K562 (cell line): ENCODE measurements around the gene SLC5A3. TPM values are rescaled to one million over a fixed set of nuclear protein-coding genes. Genes with fewer than 3 reads are reported as not detected.
A peak's percentile ranks its signal among the peaks of the same experiment; 100 is the strongest.

Experiments
- ATAC-seq: fragments of 200-7000 bp; cut with Tn5 transposase; 3 replicates; pipeline ENCODE4 v1.9.1; 2020; ENCODE audit warnings: moderate library complexity
- BruUV-seq: library from RNA; stranded (reverse); fragments of 400-500 nt; replicated peaks from 2 replicates; lab custom pipeline; 2021; lab: Mats Ljungman, UMichigan
- CTCF ChIA-PET: fragments of 300-600 bp; formaldehyde crosslinking; extraction: SDS; loops from one replicate; lab custom pipeline; 2021; ENCODE audit warnings: low intra/inter-chr PET ratio; lab: Yijun Ruan, JAX
- POLR2A ChIA-PET: fragments of 300-600, 350-650 bp; sonication (Branson Sonifier 250); formaldehyde crosslinking; extraction: SDS; loops from one replicate; lab custom pipeline; 2021; ENCODE audit warnings: antibody characterized with exemption, inconsistent platforms; lab: Yijun Ruan, JAX
- DNase-seq, 4 experiments: peaks; one replicate each; pipeline versions ENCODE4 v3.0.0 to v3.0.0-alpha.2; 2011 to 2018; ENCODE audit warnings: low spot score in 3 of 4, mixed read lengths in 3 of 4; ENCODE audit errors: extremely low read depth in 1 of 4
- FAIRE-seq: peaks from 2 replicates; lab custom pipeline; 2011; peaks lifted over from hg19 to GRCh38; lab: Jason Lieb, UNC
- H2AFZ ChIP-seq: 2 replicates; pipeline ENCODE4 v1.6.0; 2011; ENCODE audit warnings: low read depth, low read length, control low read depth, inconsistent platforms
- H3K27ac ChIP-seq: fragments of 200-600 bp; 3 replicates; pipeline ENCODE4 v1.8.0; 2011; ENCODE audit warnings: low read depth, mild to moderate bottlenecking, control low read depth, inconsistent platforms, low read length, moderate library complexity, mixed read lengths; ENCODE audit errors: extremely low read depth
- H3K27me3 ChIP-seq, 2 experiments: fragments of 300-600 bp in 1 of 2; 2 replicates in 1 of 2; 3 replicates in 1 of 2; pipeline versions ENCODE4 v1.6.0 to v1.8.0; 2011; ENCODE audit warnings: inconsistent platforms in 2 of 2, low read length in 2 of 2, mild to moderate bottlenecking in 1 of 2, mixed read lengths in 1 of 2, moderate library complexity in 1 of 2; ENCODE audit not compliant: control insufficient read depth in 2 of 2, insufficient read depth in 2 of 2
- H3K36me3 ChIP-seq: fragments of 300-600 bp; 3 replicates; pipeline ENCODE4 v1.8.0; 2011; ENCODE audit warnings: mild to moderate bottlenecking, low read length, inconsistent platforms; ENCODE audit not compliant: control insufficient read depth, insufficient read depth
- H3K4me1 ChIP-seq, 2 experiments: fragments of 200-600 bp in 1 of 2; replicated peaks in 1 of 2; 2 replicates in 1 of 2; 3 replicates in 1 of 2; pipeline versions ENCODE4 v1.5.1 to v1.8.0; 2011; ENCODE audit warnings: inconsistent platforms in 2 of 2, low read length in 2 of 2, mild to moderate bottlenecking in 1 of 2, mixed read lengths in 1 of 2, moderate library complexity in 1 of 2; ENCODE audit not compliant: control insufficient read depth in 2 of 2, insufficient read depth in 2 of 2
- H3K4me2 ChIP-seq: 2 replicates; pipeline ENCODE4 v1.6.1; 2011; ENCODE audit warnings: low read length, control low read depth, inconsistent platforms, mixed read lengths; ENCODE audit not compliant: insufficient read depth
- H3K4me3 ChIP-seq: fragments of 200-600 bp; sonication (generic), shearing (Covaris generic); 2 replicates; pipeline ENCODE4 v1.5.1; 2016; ENCODE audit warnings: control low read depth, inconsistent platforms
- H3K79me2 ChIP-seq: fragments of 200-600 bp; 3 replicates; pipeline ENCODE4 v1.8.0; 2011; ENCODE audit warnings: low read length, inconsistent platforms; ENCODE audit not compliant: control insufficient read depth, insufficient read depth
- H3K9ac ChIP-seq, 2 experiments: 2 replicates each; pipeline versions ENCODE4 v1.6.0 to v1.6.1; 2011; ENCODE audit warnings: low read depth in 2 of 2, low read length in 2 of 2, control low read depth in 1 of 2, inconsistent platforms in 1 of 2, mild to moderate bottlenecking in 1 of 2, mixed read lengths in 1 of 2; ENCODE audit not compliant: insufficient read depth in 1 of 2
- H3K9me1 ChIP-seq: one replicate; pipeline ENCODE4 v1.6.0; 2011; ENCODE audit warnings: inconsistent platforms, mild to moderate bottlenecking, low read length, moderate library complexity; ENCODE audit not compliant: control insufficient read depth, insufficient read depth
- H3K9me3 ChIP-seq: replicated peaks from 2 replicates; pipeline ENCODE4 v1.5.1; 2011; ENCODE audit warnings: low read depth, low read length, inconsistent platforms; ENCODE audit not compliant: control insufficient read depth, insufficient read depth
- H4K20me1 ChIP-seq: replicated peaks from 2 replicates; pipeline ENCODE4 v1.6.1; 2011; ENCODE audit warnings: low read length, inconsistent platforms, mixed read lengths; ENCODE audit not compliant: control insufficient read depth, insufficient read depth
- FOXA3 ChIP-seq, 2 experiments: fragments of 450-650 bp in 1 of 2; sonication (generic) in 1 of 2; formaldehyde crosslinking; IDR thresholded peaks in 1 of 2; conservative IDR thresholded peaks in 1 of 2; 2 replicates each; pipeline versions ENCODE4 v1.4.0 to v1.8.0; 2020 to 2022; ENCODE audit warnings: mild to moderate bottlenecking in 2 of 2, missing genetic modification reagents in 1 of 2
- MEIS2 ChIP-seq: fragments of 450-650 bp; IDR thresholded peaks from 2 replicates; pipeline ENCODE4 v1.6.1; 2014; ENCODE audit warnings: mild to moderate bottlenecking; ENCODE audit not compliant: partially characterized antibody
- SOX6 ChIP-seq: fragments of 450-650 bp; IDR thresholded peaks from 2 replicates; pipeline ENCODE4 v1.6.1; 2014; ENCODE audit warnings: mild to moderate bottlenecking
- SPI1 ChIP-seq: IDR thresholded peaks from 2 replicates; pipeline ENCODE4 v1.6.1; 2011; ENCODE audit warnings: low read depth, low read length, control low read depth, borderline replicate concordance
- ZNF143 ChIP-seq: sonication (generic); formaldehyde crosslinking; IDR thresholded peaks from 2 replicates; pipeline ENCODE4 v1.9.0; 2022; ENCODE audit warnings: mild to moderate bottlenecking, missing genetic modification reagents
- WGBS: fragments of 100-300 bp; shearing (Covaris generic); methylation state at CpG from one replicate; pipeline ENCODE4 v1.1.6; 2016; ENCODE audit warnings: low coverage, mixed read lengths; ENCODE audit not compliant: insufficient coverage; ENCODE audit errors: missing lambda C conversion rate; 5-methylcytosine and 5-hydroxymethylcytosine counted together
- in situ Hi-C: fragments of 300-500 bp; cut with MboI; formaldehyde crosslinking; loops from 4 replicates; pipeline ENCODE4 v1.15.0; 2018; ENCODE audit warnings: inconsistent platforms, mixed read lengths
- intact Hi-C: fragments of 100-400 bp; cut with micrococcal nuclease; formaldehyde crosslinking; loops from 2 replicates; pipeline ENCODE4 v1.14.2; 2022
- polyA plus RNA-seq, 8 experiments: library from polyadenylated mRNA; depleted of rRNA in 4 of 8; stranded (reverse) in 5 of 8; unstranded in 3 of 8; fragments of >200 nt; fragmentation: Nextera tagmentation in 2 of 8; fragmentation: Illumina TruSeq in 1 of 8; extraction: Ambion mirVana in 2 of 8; extraction: Trizol in 1 of 8; gene quantifications; 2 replicates each; pipeline versions ENCODE4 v1.2.1 to v1.2.3, GENCODE V29; 2011 to 2014; ENCODE audit warnings: inconsistent platforms in 1 of 8, missing spikeins in 1 of 8
- total RNA-seq, 7 experiments: library from RNA; depleted of rRNA in 6 of 7; stranded (reverse); fragments of >200 nt in 6 of 7; fragmentation: Illumina TruSeq in 2 of 7; extraction: Trizol in 2 of 7; gene quantifications; 2 replicates each; pipeline versions ENCODE4 v1.2.1 to v1.2.3, GENCODE V29; 2011 to 2021; ENCODE audit warnings: low replicate concordance in 1 of 7
- TF ChIP-seq, protein P1 (sequence below), 2 experiments: IDR thresholded peaks in 1 of 2; conservative IDR thresholded peaks in 1 of 2; 2 replicates each; pipeline ENCODE4 v1.6.1; 2016; ENCODE audit warnings: low read depth in 2 of 2, mild to moderate bottlenecking in 1 of 2, missing compliant biosample characterization in 1 of 2, missing genetic modification characterization in 1 of 2, moderate library complexity in 1 of 2
- TF ChIP-seq, protein P2 (sequence below), 2 experiments: fragments of 450-650 bp; formaldehyde crosslinking in 1 of 2; IDR thresholded peaks; 2 replicates each; pipeline versions ENCODE4 v1.4.0 to v1.6.1; 2014 to 2020; ENCODE audit warnings: mild to moderate bottlenecking in 2 of 2, borderline replicate concordance in 1 of 2, low read depth in 1 of 2
- TF ChIP-seq, protein P3 (sequence below): fragments of 450-650 bp; IDR thresholded peaks from 2 replicates; pipeline ENCODE4 v1.6.1; 2016

SLC5A3 gene
- total and polyA plus RNA-seq, 9 of the 15 experiments (the other 6 are each of a cell fraction or from before 2014, with no cell fraction given): 2.9 to 20.6 (median 9.0) TPM

DNA sequence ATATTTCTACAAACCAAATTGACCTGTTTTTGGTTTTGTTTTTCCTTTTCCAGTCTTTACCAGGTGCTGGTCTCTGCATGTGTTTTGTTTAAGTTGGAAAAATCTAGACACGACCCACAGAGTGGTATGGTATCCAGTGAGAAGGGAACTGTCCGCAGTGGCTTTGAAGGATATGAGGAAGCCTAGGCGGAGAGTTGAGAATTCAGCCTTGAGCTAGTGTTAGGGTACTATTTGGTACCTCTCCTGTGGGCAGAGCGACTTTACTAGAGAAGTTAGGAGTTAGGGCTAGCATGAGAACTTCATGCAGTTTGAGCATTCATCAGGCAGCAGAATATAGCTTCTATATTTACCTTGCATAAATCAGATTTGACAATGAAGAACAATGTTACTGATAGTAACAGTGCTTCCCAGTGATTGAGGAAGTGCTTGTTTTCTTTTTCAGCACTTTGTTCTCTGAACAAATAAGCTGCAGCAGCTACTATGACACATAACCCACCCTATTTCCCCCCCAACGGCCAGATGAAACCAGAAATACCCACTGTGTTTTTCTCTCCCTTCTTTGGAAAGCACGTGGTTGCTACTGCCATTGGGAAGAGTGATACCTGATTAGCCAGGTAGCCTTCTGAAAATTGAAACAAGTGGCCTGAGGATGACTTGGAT lies 19.0 kb downstream of the SLC5A3 start:
- intact Hi-C loops: no loop called here
- ATAC-seq (no peak), FAIRE-seq (no peak)
- TF ChIP-seq, protein P1, sequence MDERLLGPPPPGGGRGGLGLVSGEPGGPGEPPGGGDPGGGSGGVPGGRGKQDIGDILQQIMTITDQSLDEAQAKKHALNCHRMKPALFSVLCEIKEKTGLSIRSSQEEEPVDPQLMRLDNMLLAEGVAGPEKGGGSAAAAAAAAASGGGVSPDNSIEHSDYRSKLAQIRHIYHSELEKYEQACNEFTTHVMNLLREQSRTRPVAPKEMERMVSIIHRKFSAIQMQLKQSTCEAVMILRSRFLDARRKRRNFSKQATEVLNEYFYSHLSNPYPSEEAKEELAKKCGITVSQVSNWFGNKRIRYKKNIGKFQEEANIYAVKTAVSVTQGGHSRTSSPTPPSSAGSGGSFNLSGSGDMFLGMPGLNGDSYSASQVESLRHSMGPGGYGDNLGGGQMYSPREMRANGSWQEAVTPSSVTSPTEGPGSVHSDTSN (CRISPR knock-in tag; IDR thresholded peaks at IDR 0.05; ENCODE audit: low read depth): no peak
- TF ChIP-seq, protein P1 (tag; conservative IDR thresholded peaks at IDR 0.05; ENCODE audit: low read depth): peak; percentile 58
- TF ChIP-seq FOXA3 (CRISPR knock-in tag; conservative IDR thresholded peaks at IDR 0.05 in 1 of 2, IDR thresholded peaks at IDR 0.05 in 1 of 2): peak in 1 of 2 experiments; percentile 91; a peak in 2 of 4 replicates
- TF ChIP-seq ZNF143 (CRISPR knock-in tag): no peak
- TF ChIP-seq, protein P2, sequence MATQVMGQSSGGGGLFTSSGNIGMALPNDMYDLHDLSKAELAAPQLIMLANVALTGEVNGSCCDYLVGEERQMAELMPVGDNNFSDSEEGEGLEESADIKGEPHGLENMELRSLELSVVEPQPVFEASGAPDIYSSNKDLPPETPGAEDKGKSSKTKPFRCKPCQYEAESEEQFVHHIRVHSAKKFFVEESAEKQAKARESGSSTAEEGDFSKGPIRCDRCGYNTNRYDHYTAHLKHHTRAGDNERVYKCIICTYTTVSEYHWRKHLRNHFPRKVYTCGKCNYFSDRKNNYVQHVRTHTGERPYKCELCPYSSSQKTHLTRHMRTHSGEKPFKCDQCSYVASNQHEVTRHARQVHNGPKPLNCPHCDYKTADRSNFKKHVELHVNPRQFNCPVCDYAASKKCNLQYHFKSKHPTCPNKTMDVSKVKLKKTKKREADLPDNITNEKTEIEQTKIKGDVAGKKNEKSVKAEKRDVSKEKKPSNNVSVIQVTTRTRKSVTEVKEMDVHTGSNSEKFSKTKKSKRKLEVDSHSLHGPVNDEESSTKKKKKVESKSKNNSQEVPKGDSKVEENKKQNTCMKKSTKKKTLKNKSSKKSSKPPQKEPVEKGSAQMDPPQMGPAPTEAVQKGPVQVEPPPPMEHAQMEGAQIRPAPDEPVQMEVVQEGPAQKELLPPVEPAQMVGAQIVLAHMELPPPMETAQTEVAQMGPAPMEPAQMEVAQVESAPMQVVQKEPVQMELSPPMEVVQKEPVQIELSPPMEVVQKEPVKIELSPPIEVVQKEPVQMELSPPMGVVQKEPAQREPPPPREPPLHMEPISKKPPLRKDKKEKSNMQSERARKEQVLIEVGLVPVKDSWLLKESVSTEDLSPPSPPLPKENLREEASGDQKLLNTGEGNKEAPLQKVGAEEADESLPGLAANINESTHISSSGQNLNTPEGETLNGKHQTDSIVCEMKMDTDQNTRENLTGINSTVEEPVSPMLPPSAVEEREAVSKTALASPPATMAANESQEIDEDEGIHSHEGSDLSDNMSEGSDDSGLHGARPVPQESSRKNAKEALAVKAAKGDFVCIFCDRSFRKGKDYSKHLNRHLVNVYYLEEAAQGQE (IDR thresholded peaks at IDR 0.05; ENCODE audit: borderline replicate concordance): peak; percentile 33; the same call in 1 of the 2 replicates
- TF ChIP-seq, protein P2 (CRISPR knock-in tag; IDR thresholded peaks at IDR 0.05; ENCODE audit: low read depth): no peak
- TF ChIP-seq, protein P3, sequence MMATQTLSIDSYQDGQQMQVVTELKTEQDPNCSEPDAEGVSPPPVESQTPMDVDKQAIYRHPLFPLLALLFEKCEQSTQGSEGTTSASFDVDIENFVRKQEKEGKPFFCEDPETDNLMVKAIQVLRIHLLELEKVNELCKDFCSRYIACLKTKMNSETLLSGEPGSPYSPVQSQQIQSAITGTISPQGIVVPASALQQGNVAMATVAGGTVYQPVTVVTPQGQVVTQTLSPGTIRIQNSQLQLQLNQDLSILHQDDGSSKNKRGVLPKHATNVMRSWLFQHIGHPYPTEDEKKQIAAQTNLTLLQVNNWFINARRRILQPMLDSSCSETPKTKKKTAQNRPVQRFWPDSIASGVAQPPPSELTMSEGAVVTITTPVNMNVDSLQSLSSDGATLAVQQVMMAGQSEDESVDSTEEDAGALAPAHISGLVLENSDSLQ: peak; percentile 5; the same call in 1 of the 2 replicates
- TF ChIP-seq SOX6: peak; percentile 83; the same call in 1 of the 2 replicates
- peak; percentile 90 for TF ChIP-seq MEIS2
- TF ChIP-seq SPI1: peak; percentile 75; the same call in 1 of the 2 replicates

More for the DNA sequence above, 19.0 kb downstream of the SLC5A3 start:
- in situ Hi-C loops: no loop called here
- Histone ChIP-seq H3K36me3 (peaks cover 47% of the 10 kb centered on the region), H3K27ac (no peak overlapping the region), H3K9me1 (no peaks in the 10 kb centered on the region), H4K20me1 (peaks cover 8% of the 10 kb centered on the region), H3K4me1 (peaks cover 0 to 18% of the 10 kb centered on the region in 2 experiments; a peak in 2 of 5 replicates), H3K4me2 (no peak overlapping the region), H3K4me3 (no peak overlapping the region), H3K79me2 (peaks cover 95% of the 10 kb centered on the region), H3K27me3 (no peaks in the 10 kb centered on the region), H2AFZ (no peak overlapping the region), H3K9me3 (no peaks in the 10 kb centered on the region), H3K9ac (no peak overlapping the region)
- 66% methylated on average over 6 of the region's 6 CpGs for WGBS
- ChIA-PET POLR2A (interaction anchor here (0.7 to 3.0 kb wide), 9 partner anchors 9 to 168 kb away, joined by 3 to 14 read pairs (median 5); no protein-coding TSS in a partner anchor), CTCF (no interaction called here)
- no TSS peak for BruUV-seq
- no peak for DNase-seq
